H1 (cell line): ENCODE results near the gene PIEZO1. TPM values are rescaled to one million over a fixed set of nuclear protein-coding genes. Genes with fewer than 3 reads are reported as not detected.

Source experiments
- CTCF ChIA-PET: fragments of 300-600 bp; sonication (Branson Sonifier 250); formaldehyde crosslinking; loops from one replicate; lab custom pipeline; 2021; ENCODE audit not compliant: partially characterized antibody; lab: Charles Lee
- POLR2A ChIA-PET: fragments of 300-600 bp; sonication (Branson Sonifier 250); formaldehyde crosslinking; loops from one replicate; lab custom pipeline; 2021; ENCODE audit warnings: inconsistent platforms; ENCODE audit not compliant: partially characterized antibody; lab: Charles Lee
- DNase-seq, 2 experiments: peaks; one replicate each; pipeline versions ENCODE4 v3.0.0 to v3.0.0-alpha.2; 2010 to 2022; ENCODE audit warnings: low spot score in 2 of 2, low read depth in 1 of 2, mixed read lengths in 1 of 2
- FAIRE-seq: peaks from 2 replicates; lab custom pipeline; 2011; peaks lifted over from hg19 to GRCh38; lab: Jason Lieb, UNC
- H2AFZ ChIP-seq: 2 replicates; pipeline ENCODE4 v1.8.1; 2012; ENCODE audit warnings: low read length, inconsistent platforms
- H2AK5ac ChIP-seq: 2 replicates; pipeline ENCODE4 v1.6.1; 2013; ENCODE audit warnings: low read depth, low read length
- H2BK120ac ChIP-seq: replicated peaks from 2 replicates; pipeline ENCODE3; 2013; ENCODE audit warnings: low read depth, low read length, inconsistent platforms
- H2BK12ac ChIP-seq: 2 replicates; pipeline ENCODE4 v1.6.1; 2013; ENCODE audit warnings: low read depth, low read length
- H2BK15ac ChIP-seq: 2 replicates; pipeline ENCODE4 v1.6.1; 2013; ENCODE audit warnings: low read length
- H2BK20ac ChIP-seq: 2 replicates; pipeline ENCODE4 v1.6.1; 2013; ENCODE audit warnings: low read length
- H2BK5ac ChIP-seq: 2 replicates; pipeline ENCODE4 v1.6.1; 2013; ENCODE audit warnings: low read depth, low read length
- H3K14ac ChIP-seq: 2 replicates; pipeline ENCODE4 v1.6.1; 2013; ENCODE audit warnings: inconsistent platforms; ENCODE audit not compliant: insufficient read length
- H3K18ac ChIP-seq: 2 replicates; pipeline ENCODE4 v1.6.1; 2013; ENCODE audit warnings: low read length; ENCODE audit errors: extremely low read depth
- H3K23ac ChIP-seq: 2 replicates; pipeline ENCODE4 v1.6.1; 2013; ENCODE audit warnings: inconsistent platforms; ENCODE audit not compliant: insufficient read length
- H3K23me2 ChIP-seq: 2 replicates; pipeline ENCODE4 v1.6.1; 2013; ENCODE audit warnings: low read depth, low read length
- H3K27ac ChIP-seq: 2 replicates; pipeline ENCODE4 v1.6.1; 2011; ENCODE audit warnings: low read depth, low read length, inconsistent platforms
- H3K27me3 ChIP-seq, 4 experiments: replicated peaks in 1 of 4; 1 replicate in 1 of 4; 2 replicates in 3 of 4; pipeline versions ENCODE4 v1.6.1 to v1.8.1; 2011 to 2013; ENCODE audit warnings: low read length in 3 of 4, mild to moderate bottlenecking in 3 of 4, inconsistent platforms in 2 of 4, mixed read lengths in 2 of 4, moderate library complexity in 1 of 4; ENCODE audit not compliant: control insufficient read depth in 3 of 4, insufficient read depth in 3 of 4; ENCODE audit errors: extremely low read depth in 1 of 4
- H3K36me3 ChIP-seq, 4 experiments: 2 replicates each; pipeline versions ENCODE4 v1.6.1 to v1.8.1; 2011 to 2013; ENCODE audit warnings: mild to moderate bottlenecking in 4 of 4, low read length in 3 of 4, moderate library complexity in 2 of 4, control low read depth in 1 of 4, inconsistent platforms in 1 of 4; ENCODE audit not compliant: insufficient read depth in 4 of 4, control insufficient read depth in 2 of 4
- H3K4ac ChIP-seq: replicated peaks from 2 replicates; pipeline ENCODE3; 2013; ENCODE audit warnings: low read length, low read depth, mixed read lengths, inconsistent platforms; ENCODE audit not compliant: insufficient read length
- H3K4me1 ChIP-seq, 4 experiments: replicated peaks in 1 of 4; 1 replicate in 1 of 4; 2 replicates in 3 of 4; pipeline versions ENCODE4 v1.6.1 to v1.8.1; 2011 to 2013; ENCODE audit warnings: low read length in 3 of 4, inconsistent platforms in 2 of 4, mixed read lengths in 1 of 4; ENCODE audit not compliant: insufficient read depth in 4 of 4, control insufficient read depth in 3 of 4
- H3K4me2 ChIP-seq, 2 experiments: 2 replicates each; pipeline versions ENCODE4 v1.6.1 to v1.8.1; 2011 to 2013; ENCODE audit warnings: low read depth in 2 of 2, low read length in 2 of 2, control low read depth in 1 of 2, inconsistent platforms in 1 of 2, mild to moderate bottlenecking in 1 of 2; ENCODE audit not compliant: insufficient read depth in 1 of 2
- H3K4me3 ChIP-seq, 4 experiments: fragments of 200-600, 300-600 bp in 1 of 4; sonication (generic), shearing (Covaris generic), sonication (Bioruptor Twin) in 1 of 4; 2 replicates each; pipeline versions ENCODE4 v1.5.1 to v1.8.1; 2011 to 2016; ENCODE audit warnings: low read length in 4 of 4, low read depth in 3 of 4, control low read depth in 2 of 4, inconsistent platforms in 2 of 4, mild to moderate bottlenecking in 2 of 4, mixed read lengths in 1 of 4, moderate library complexity in 1 of 4; ENCODE audit not compliant: insufficient read depth in 2 of 4; ENCODE audit errors: extremely low read depth in 1 of 4
- H3K56ac ChIP-seq: replicated peaks from 2 replicates; pipeline ENCODE3; 2013; ENCODE audit warnings: low read depth, mild to moderate bottlenecking, mixed read lengths, low read length, inconsistent platforms; ENCODE audit not compliant: insufficient read length
- H3K79me1 ChIP-seq: 2 replicates; pipeline ENCODE4 v1.6.1; 2013; ENCODE audit warnings: low read depth, low read length, control low read depth
- H3K79me2 ChIP-seq, 2 experiments: 2 replicates each; pipeline versions ENCODE4 v1.6.1 to v1.8.1; 2012 to 2013; ENCODE audit warnings: low read length in 2 of 2, mild to moderate bottlenecking in 2 of 2, inconsistent platforms in 1 of 2; ENCODE audit not compliant: insufficient read depth in 2 of 2, control insufficient read depth in 1 of 2
- H3K9ac ChIP-seq, 4 experiments: replicated peaks in 1 of 4; 1 replicate in 1 of 4; 2 replicates in 3 of 4; pipeline versions ENCODE4 v1.6.1 to v1.8.1; 2011 to 2013; ENCODE audit warnings: low read depth in 3 of 4, low read length in 3 of 4, control low read depth in 2 of 4, mild to moderate bottlenecking in 2 of 4, moderate library complexity in 2 of 4, inconsistent platforms in 1 of 4; ENCODE audit errors: extremely low read depth in 1 of 4
- H3K9me3 ChIP-seq, 2 experiments: 2 replicates each; pipeline versions ENCODE4 v1.6.1 to v1.8.1; 2012 to 2013; ENCODE audit warnings: mild to moderate bottlenecking in 2 of 2, moderate library complexity in 2 of 2, control low read depth in 1 of 2, inconsistent platforms in 1 of 2, low read depth in 1 of 2, low read length in 1 of 2, mixed read lengths in 1 of 2; ENCODE audit not compliant: insufficient read depth in 2 of 2
- H4K20me1 ChIP-seq, 2 experiments: replicated peaks in 1 of 2; 2 replicates each; pipeline versions ENCODE3 to v1.8.1; 2011 to 2013; ENCODE audit warnings: inconsistent platforms in 2 of 2, low read length in 2 of 2, mild to moderate bottlenecking in 1 of 2; ENCODE audit not compliant: insufficient read depth in 2 of 2, control insufficient read depth in 1 of 2
- H4K5ac ChIP-seq: 2 replicates; pipeline ENCODE4 v1.6.1; 2013; ENCODE audit warnings: low read length, low read depth, mixed read lengths, inconsistent platforms; ENCODE audit not compliant: insufficient read length
- H4K8ac ChIP-seq: 2 replicates; pipeline ENCODE4 v1.8.0; 2013; ENCODE audit warnings: mild to moderate bottlenecking, moderate library complexity, low read length, inconsistent platforms; ENCODE audit not compliant: insufficient read depth; ENCODE audit errors: extremely low read depth
- H4K91ac ChIP-seq: replicated peaks from 2 replicates; pipeline ENCODE3; 2013; ENCODE audit warnings: low read length, mixed read lengths, inconsistent platforms; ENCODE audit not compliant: insufficient read length
- ATF3 ChIP-seq: IDR thresholded peaks from 2 replicates; pipeline ENCODE4 v1.6.1; 2011; ENCODE audit warnings: low read depth, mild to moderate bottlenecking, low read length; ENCODE audit not compliant: insufficient read depth
- BCL11A ChIP-seq, 2 experiments: IDR thresholded peaks; one replicate each; pipeline ENCODE4 v1.6.1; 2011; ENCODE audit warnings: low read depth in 2 of 2, low read length in 2 of 2, mild to moderate bottlenecking in 2 of 2
- CHD1 ChIP-seq: IDR thresholded peaks from 2 replicates; pipeline ENCODE4 v1.6.1; 2012; ENCODE audit warnings: low read depth, low read length, improper control_type of control experiment
- CTCF ChIP-seq, 3 experiments: IDR thresholded peaks; 1 replicate in 2 of 3; 2 replicates in 1 of 3; pipeline versions ENCODE4 v1.5.1 to v1.6.1; 2011; ENCODE audit warnings: low read length in 3 of 3, mild to moderate bottlenecking in 3 of 3, inconsistent platforms in 2 of 3, low read depth in 1 of 3, moderate library complexity in 1 of 3; ENCODE audit not compliant: insufficient read depth in 1 of 3; ENCODE audit errors: control extremely low read depth in 1 of 3
- EGR1 ChIP-seq: IDR thresholded peaks from 2 replicates; pipeline ENCODE4 v1.6.1; 2011; ENCODE audit warnings: low read depth, low read length, borderline replicate concordance
- EZH2 ChIP-seq: fragments of 200-600 bp; sonication (generic); IDR thresholded peaks from 2 replicates; pipeline ENCODE4 v1.7.1; 2012; ENCODE audit warnings: low read depth, mild to moderate bottlenecking, moderate library complexity, low read length, inconsistent platforms; ENCODE audit not compliant: severe bottlenecking
- JUND ChIP-seq: IDR thresholded peaks from 2 replicates; pipeline ENCODE4 v1.6.1; 2011; ENCODE audit warnings: mild to moderate bottlenecking, improper control_type of control experiment, low read length
- MAFK ChIP-seq: IDR thresholded peaks from 2 replicates; pipeline ENCODE4 v1.6.1; 2012; ENCODE audit warnings: low read depth, mild to moderate bottlenecking, improper control_type of control experiment, low read length
- NRF1 ChIP-seq: IDR thresholded peaks from 2 replicates; pipeline ENCODE4 v1.6.1; 2011; ENCODE audit warnings: mild to moderate bottlenecking, low read depth, low read length, improper control_type of control experiment
- POLR2AphosphoS5 ChIP-seq: IDR thresholded peaks from 2 replicates; pipeline ENCODE4 v1.6.1; 2011; ENCODE audit warnings: low read depth, low read length
- SIRT6 ChIP-seq: IDR thresholded peaks from one replicate; pipeline ENCODE4 v1.7.1; 2012; ENCODE audit warnings: low read length, inconsistent platforms
- WGBS, 2 experiments: shearing (Covaris generic) in 1 of 2; methylation state at CpG; one replicate each; pipeline versions ENCODE4 v1.1.6 to v1.1.7; 2013 to 2015; ENCODE audit warnings: low lambda C conversion rate in 2 of 2, mixed read lengths in 2 of 2, inconsistent platforms in 1 of 2, low coverage in 1 of 2, missing lambda C conversion rate in 1 of 2; ENCODE audit not compliant: insufficient replicate concordance in 2 of 2, insufficient coverage in 1 of 2, insufficient read length in 1 of 2; ENCODE audit errors: extremely low coverage in 1 of 2, missing lambda C conversion rate in 1 of 2; 5-methylcytosine and 5-hydroxymethylcytosine counted together
- polyA plus RNA-seq, 7 experiments: library from polyadenylated mRNA; depleted of rRNA in 3 of 7; stranded (reverse) in 5 of 7; unstranded in 2 of 7; fragments of >200 nt in 5 of 7; fragments of 200-250 nt in 2 of 7; gene quantifications; 1 replicate in 5 of 7; 2 replicates in 1 of 7; 4 replicates in 1 of 7; pipeline versions ENCODE4 v1.2.1 to v1.2.3, GENCODE V29; 2011 to 2013; ENCODE audit warnings: missing spikeins in 2 of 7, mixed read lengths in 2 of 7
- total RNA-seq: library from RNA; stranded (reverse); fragmentation: NEBNext Ultra II Directional; extraction: Animal tissue kit (Norgen Biotek cat#: 25700); gene quantifications from 2 replicates; pipeline ENCODE4 v1.2.1, GENCODE V29; 2021

PIEZO1 gene
- total and polyA plus RNA-seq, 2 of the 8 experiments (the other 6 are each of a cell fraction or from before 2014, with no cell fraction given), result 42.3 to 67.5 TPM

GRCh38 chr16:88720396-88720970 is 64.5 kb downstream of the PIEZO1 start:
- Histone ChIP-seq H4K20me1 (peaks cover 2 to 13% of the 10 kb centered on the region in 2 experiments), H3K4ac (no peak overlapping the region), H3K9me3 (no peaks in the 10 kb centered on the region), H3K4me2 (no peak overlapping the region), H2BK12ac (no peak overlapping the region), H2BK120ac (no peak overlapping the region), H3K23ac (no peak overlapping the region), H2AFZ (no peak overlapping the region), H3K18ac (no peak overlapping the region), H2BK20ac (no peak overlapping the region), H3K27me3 (no peaks in the 10 kb centered on the region), H3K23me2 (no peaks in the 10 kb centered on the region), H3K27ac (no peak overlapping the region), H4K91ac (no peak overlapping the region), H4K8ac (no peak overlapping the region), H2BK15ac (no peak overlapping the region), H2BK5ac (no peak overlapping the region), H3K36me3 (peaks cover 4 to 36% (median 21%) of the 10 kb centered on the region in 4 experiments; a peak in 6 of 8 replicates), H3K79me2 (no peaks in the 10 kb centered on the region), H4K5ac (no peak overlapping the region), H3K79me1 (no peaks in the 10 kb centered on the region), H2AK5ac (no peak overlapping the region), H3K4me1 (no peaks in the 10 kb centered on the region), H3K56ac (no peak overlapping the region), H3K4me3 (no peak overlapping the region), H3K9ac (no peak overlapping the region), H3K14ac (no peak overlapping the region)
- WGBS, 2 experiments, result 95% methylated on average over 10 of the region's 23 CpGs; no CpG with 5 or more reads in 1 of the 2 experiments
- CTCF ChIA-PET, result interaction anchor here (1.3 to 2.5 kb wide), 6 partner anchors 15 to 111 kb away, joined by 3 to 7 read pairs (median 4); no protein-coding TSS in a partner anchor
- no peak for FAIRE-seq
- no peak for DNase-seq
- POLR2A ChIA-PET, result interaction anchor here (0.7 to 1.4 kb wide), 4 partner anchors 9 to 58 kb away, joined by 3 to 6 read pairs (median 3); partner anchors contain the start of gene MVD
- TF ChIP-seq CHD1, result no peak
- no peak for TF ChIP-seq SIRT6
- TF ChIP-seq EZH2, result no peak
- TF ChIP-seq POLR2AphosphoS5, result no peak
- no peak for TF ChIP-seq CTCF (IDR thresholded peaks at IDR 0.05; ENCODE audit: control extremely low read depth in 1 of 3, insufficient read depth in 1 of 3, low read depth in 1 of 3, low read length in 3 of 3)
- TF ChIP-seq ATF3, result no peak
- no peak for TF ChIP-seq JUND
- no peak for TF ChIP-seq BCL11A (IDR thresholded peaks at IDR 0.05; ENCODE audit: low read depth in 2 of 2, low read length in 2 of 2)
- TF ChIP-seq EGR1, result no peak
- TF ChIP-seq MAFK, result no peak
- TF ChIP-seq NRF1, result no peak
